ENCODE data around the gene MPDZ.

DNA sequence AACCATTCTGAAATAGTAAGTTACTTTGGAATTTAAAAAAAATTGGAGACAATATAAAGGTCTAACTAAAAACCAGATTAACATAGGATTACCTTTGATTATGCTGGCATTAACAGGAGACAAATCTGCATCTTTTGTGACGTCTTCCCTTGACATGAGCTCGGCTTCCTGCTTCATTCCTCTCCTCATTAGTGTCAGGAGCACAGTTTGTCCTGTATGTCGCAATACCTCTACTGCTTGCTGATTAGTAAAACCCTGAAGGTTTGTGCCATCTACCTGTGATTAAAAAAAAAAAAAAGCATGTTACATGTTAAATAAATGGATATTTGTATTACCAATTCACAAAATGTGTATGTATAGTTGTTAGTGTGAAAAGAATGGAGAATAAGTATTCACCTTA is 73.7 kb downstream of the MPDZ start:
- TF ChIP-seq POLR2A (IDR thresholded peaks at IDR 0.05; ENCODE audit: low read length), result no peak
- TF ChIP-seq GATA1 (IDR thresholded peaks at IDR 0.05; ENCODE audit: low read depth, low read length), result no peak

Data from erythroblast (primary cell).